Tibial artery (tissue), 4 donors: ENCODE data around the gene ACYP1.

Source experiments
- DNase-seq, 2 donors: peaks; one replicate each; pipeline ENCODE4 v3.0.0-alpha.2; 2019
- H3K27ac ChIP-seq, 2 donors: fragments of 200-600 bp; sonication (generic) in 1 of 2; 1 replicate in 1 of 2; 2 replicates in 1 of 2; pipeline ENCODE4 v1.5.1; 2018 to 2019; ENCODE audit warnings: mild to moderate bottlenecking in 1 of 2
- H3K27me3 ChIP-seq, 2 donors: fragments of 200-600 bp; sonication (generic) in 1 of 2; one replicate each; pipeline versions ENCODE4 v1.5.1 to v1.6.0; 2016 to 2019
- H3K36me3 ChIP-seq, 3 donors: fragments of 200-600 bp; sonication (generic) in 2 of 3; one replicate each; pipeline ENCODE4 v1.5.1; 2016 to 2019; ENCODE audit warnings: mild to moderate bottlenecking in 2 of 3
- H3K4me1 ChIP-seq, 4 donors: fragments of 200-600 bp; sonication (generic) in 2 of 4; 1 replicate in 3 of 4; 2 replicates in 1 of 4; pipeline ENCODE4 v1.5.1; 2016 to 2019
- H3K4me3 ChIP-seq, 2 donors: fragments of 200-600 bp; sonication (generic) in 1 of 2; 1 replicate in 1 of 2; 2 replicates in 1 of 2; pipeline ENCODE4 v1.5.1; 2018 to 2019; ENCODE audit warnings: mild to moderate bottlenecking in 2 of 2
- H3K9me3 ChIP-seq, 3 donors: fragments of 200-600 bp; sonication (generic) in 1 of 3; one replicate each; pipeline ENCODE4 v1.5.1; 2016 to 2019
- intact Hi-C: fragments of 100-400 bp; cut with DNase I; formaldehyde crosslinking; loops from one replicate; pipeline ENCODE4 v1.15.0; 2023; ENCODE audit warnings: low total_unique reads
- TF ChIP-seq, protein P1 (sequence below), 2 experiments: fragments of 200-600 bp in 1 of 2; fragments of 450-650 bp in 1 of 2; IDR thresholded peaks; one replicate each; pipeline ENCODE4 v1.5.1; 2017 to 2019; ENCODE audit warnings: antibody characterized with exemption in 2 of 2, mild to moderate bottlenecking in 1 of 2, moderate library complexity in 1 of 2

ACYP1 gene

GRCh38 chr14:75090353-75090752, 26.5 kb upstream of the ACYP1 start:
- no peak overlapping the region for H3K27ac ChIP-seq
- H3K4me3 ChIP-seq, result no peak overlapping the region
- intact Hi-C loops, result no loop called here
- no peaks in the 10 kb centered on the region for H3K9me3 ChIP-seq
- peaks cover 66 to 100% (median 77%) of the 10 kb centered on the region in 3 donors for H3K36me3 ChIP-seq
- no peaks in the 10 kb centered on the region for H3K4me1 ChIP-seq
- TF ChIP-seq, protein P1, sequence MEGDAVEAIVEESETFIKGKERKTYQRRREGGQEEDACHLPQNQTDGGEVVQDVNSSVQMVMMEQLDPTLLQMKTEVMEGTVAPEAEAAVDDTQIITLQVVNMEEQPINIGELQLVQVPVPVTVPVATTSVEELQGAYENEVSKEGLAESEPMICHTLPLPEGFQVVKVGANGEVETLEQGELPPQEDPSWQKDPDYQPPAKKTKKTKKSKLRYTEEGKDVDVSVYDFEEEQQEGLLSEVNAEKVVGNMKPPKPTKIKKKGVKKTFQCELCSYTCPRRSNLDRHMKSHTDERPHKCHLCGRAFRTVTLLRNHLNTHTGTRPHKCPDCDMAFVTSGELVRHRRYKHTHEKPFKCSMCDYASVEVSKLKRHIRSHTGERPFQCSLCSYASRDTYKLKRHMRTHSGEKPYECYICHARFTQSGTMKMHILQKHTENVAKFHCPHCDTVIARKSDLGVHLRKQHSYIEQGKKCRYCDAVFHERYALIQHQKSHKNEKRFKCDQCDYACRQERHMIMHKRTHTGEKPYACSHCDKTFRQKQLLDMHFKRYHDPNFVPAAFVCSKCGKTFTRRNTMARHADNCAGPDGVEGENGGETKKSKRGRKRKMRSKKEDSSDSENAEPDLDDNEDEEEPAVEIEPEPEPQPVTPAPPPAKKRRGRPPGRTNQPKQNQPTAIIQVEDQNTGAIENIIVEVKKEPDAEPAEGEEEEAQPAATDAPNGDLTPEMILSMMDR (IDR thresholded peaks at IDR 0.05), result no peak
- H3K27me3 ChIP-seq, result no peaks in the 10 kb centered on the region
- DNase-seq, result no peak

- intact Hi-C loops, result loop anchor here (2.0 kb wide), 1 partner anchor 172 kb away; no protein-coding TSS in a partner anchor
- Histone ChIP-seq H3K27ac (no peak overlapping the region), H3K9me3 (no peaks in the 10 kb centered on the region), H3K4me3 (no peak overlapping the region), H3K4me1 (no peaks in the 10 kb centered on the region), H3K36me3 (peaks cover 64 to 100% (median 77%) of the 10 kb centered on the region in 3 donors), H3K27me3 (no peaks in the 10 kb centered on the region)
- TF ChIP-seq, protein P1 (IDR thresholded peaks at IDR 0.05), result peak; percentile 81 to 82
- peak in 1 of 2 donors; percentile 51 for DNase-seq
Observed at GRCh38 chr14:75088566-75089373, 24.9 kb upstream of the ACYP1 start.

- TF ChIP-seq, protein P1 (IDR thresholded peaks at IDR 0.05), result no peak
- Histone ChIP-seq H3K36me3 (peaks cover 65 to 100% (median 78%) of the 10 kb centered on the region in 3 donors), H3K4me3 (no peak overlapping the region), H3K4me1 (no peaks in the 10 kb centered on the region), H3K27me3 (no peaks in the 10 kb centered on the region), H3K27ac (no peak overlapping the region), H3K9me3 (no peaks in the 10 kb centered on the region)
- intact Hi-C loops, result loop anchor here (2.0 kb wide), 1 partner anchor 171 kb away; no protein-coding TSS in a partner anchor
- no peak for DNase-seq
Observed at GRCh38 chr14:75088153-75088552, 24.3 kb upstream of the ACYP1 start.

GRCh38 chr14:75084513-75084912, 20.7 kb upstream of the ACYP1 start:
- Histone ChIP-seq H3K9me3 (no peaks in the 10 kb centered on the region), H3K36me3 (peaks cover 52 to 77% (median 53%) of the 10 kb centered on the region in 3 donors), H3K4me3 (no peak overlapping the region), H3K27me3 (no peaks in the 10 kb centered on the region), H3K27ac (no peak overlapping the region), H3K4me1 (no peaks in the 10 kb centered on the region)
- intact Hi-C loops, result no loop called here
- DNase-seq, result no peak
- TF ChIP-seq, protein P1 (IDR thresholded peaks at IDR 0.05), result peak in 1 of 2 experiments; percentile 6

DNA sequence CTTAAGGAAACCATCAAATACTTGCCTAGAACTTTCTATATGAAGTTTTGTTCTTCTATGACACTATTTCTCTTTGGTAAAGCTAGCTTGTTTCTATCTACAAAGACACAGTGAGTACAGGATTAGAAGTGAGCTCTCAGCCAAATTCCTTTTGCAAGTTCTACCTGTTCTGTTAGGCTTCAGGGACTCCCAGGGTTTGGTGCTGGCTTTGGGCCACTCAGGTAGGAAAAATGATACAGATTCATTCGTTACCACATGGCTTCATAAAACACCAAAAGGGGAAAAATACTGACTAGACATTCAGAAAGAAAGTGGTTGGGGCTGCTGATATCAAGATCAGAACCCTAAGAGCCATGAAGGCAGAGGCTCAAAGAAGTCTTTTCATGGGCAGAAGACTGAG, 19.4 kb upstream of the ACYP1 start:
- H3K27ac ChIP-seq, result no peak overlapping the region
- H3K9me3 ChIP-seq, result no peaks in the 10 kb centered on the region
- TF ChIP-seq, protein P1 (IDR thresholded peaks at IDR 0.05), result no peak
- no peaks in the 10 kb centered on the region for H3K4me1 ChIP-seq
- no peak for DNase-seq
- no peaks in the 10 kb centered on the region for H3K27me3 ChIP-seq
- peaks cover 50 to 64% (median 52%) of the 10 kb centered on the region in 3 donors for H3K36me3 ChIP-seq
- H3K4me3 ChIP-seq, result no peak overlapping the region
- intact Hi-C loops, result loop anchor here (2.0 kb wide), 1 partner anchor 134 kb away; no protein-coding TSS in a partner anchor
